Measurements from ENCODE around the gene ABTB2. TPM values are rescaled to one million over a fixed set of nuclear protein-coding genes. Genes with fewer than 3 reads are reported as not detected.

ABTB2 gene
- total RNA-seq, 1 experiment from 2014 or later = 5.5 TPM

GRCh38 chr11:34262531-34263081, 95.2 kb downstream of the ABTB2 start:
- H2BK20ac ChIP-seq (ENCODE audit: low read depth, low read length, poor library complexity, severe bottlenecking) = no peak overlapping the region
- H3K79me2 ChIP-seq (ENCODE audit: insufficient read depth, low read length) = no peaks in the 10 kb centered on the region
- no peak overlapping the region for H4K5ac ChIP-seq (ENCODE audit: insufficient read length, low read depth, low read length)
- WGBS (ENCODE audit: extremely low coverage, insufficient read length, low lambda C conversion rate) = no CpG with 5 or more reads among the region's 8 CpGs
- no peak overlapping the region for H3K18ac ChIP-seq (ENCODE audit: insufficient read length, low read depth, low read length)
- peaks cover 4% of the 10 kb centered on the region; the same call in 1 of the 2 replicates for H3K4me1 ChIP-seq (ENCODE audit: insufficient read depth, low read length)
- H4K91ac ChIP-seq (ENCODE audit: insufficient read length, low read depth, low read length) = no peak overlapping the region
- Mint-ChIP-seq H3K4me1 (peaks cover 28 to 35% of the 10 kb centered on the region in 2 experiments), H3K36me3 (ENCODE audit: insufficient read depth in 1 of 3, low read depth in 3 of 3) (no peaks in the 10 kb centered on the region), H3K27me3 (ENCODE audit: low read depth) (no peaks in the 10 kb centered on the region; the same call in 1 of the 2 replicates), H3K4me3 (no peak overlapping the region), H3K27ac (peak overlapping the region in 2 of 3 experiments; percentile 79 to 88; a peak in 4 of 7 replicates), H3K9me3 (no peaks in the 10 kb centered on the region)
- H2BK120ac ChIP-seq (ENCODE audit: low read depth, low read length, poor library complexity, severe bottlenecking) = no peak overlapping the region
- no peak overlapping the region for H2AK5ac ChIP-seq (ENCODE audit: insufficient read length, low read length)
- no peak overlapping the region for H2BK15ac ChIP-seq (ENCODE audit: low read depth, low read length)
- H4K8ac ChIP-seq (replicated peaks; ENCODE audit: insufficient read length, low read depth, low read length) = no peak overlapping the region
- H3K9ac ChIP-seq (ENCODE audit: extremely low read depth, insufficient read length, low read length) = no peak overlapping the region
- H3K23me2 ChIP-seq (ENCODE audit: insufficient read length, low read depth, low read length, poor library complexity, severe bottlenecking) = no peaks in the 10 kb centered on the region
- no peak overlapping the region for H3K27ac ChIP-seq (ENCODE audit: insufficient read length, low read depth, low read length)
- no peak overlapping the region for H3K14ac ChIP-seq (ENCODE audit: insufficient read depth, low read length)
- no peak for TF ChIP-seq CTCF (conservative IDR thresholded peaks at IDR 0.05)
- no peaks in the 10 kb centered on the region for H3K79me1 ChIP-seq (ENCODE audit: insufficient read depth, low read depth, low read length, poor library complexity, severe bottlenecking)
- H2AFZ ChIP-seq (ENCODE audit: low read length) = no peak overlapping the region
- H3K9me3 ChIP-seq (ENCODE audit: control insufficient read depth, low read depth, low read length) = no peaks in the 10 kb centered on the region
- H4K20me1 ChIP-seq (ENCODE audit: control insufficient read depth, insufficient read depth, insufficient read length) = no peaks in the 10 kb centered on the region
- H2BK5ac ChIP-seq (ENCODE audit: insufficient read length, low read length) = no peak overlapping the region
- DNase-seq = no peak
- H3K23ac ChIP-seq (ENCODE audit: insufficient read length, low read depth, low read length) = no peak overlapping the region
- H2BK12ac ChIP-seq (ENCODE audit: insufficient read length, low read depth, low read length) = no peak overlapping the region
- H3K4me2 ChIP-seq (ENCODE audit: insufficient read depth, insufficient read length, low read length) = no peak overlapping the region
- no peak overlapping the region for H3T11ph ChIP-seq (ENCODE audit: low read length)
- no peak overlapping the region for H3K4ac ChIP-seq (ENCODE audit: low read depth, low read length)
- no peak overlapping the region for H3K56ac ChIP-seq (ENCODE audit: insufficient read length, low read depth, low read length)
- no peaks in the 10 kb centered on the region for H3K27me3 ChIP-seq (ENCODE audit: insufficient read depth, low read length)
